Calu3 (cell line): ENCODE data around the gene GYPC. TPM values are rescaled to one million over a fixed set of nuclear protein-coding genes. Genes with fewer than 3 reads are reported as not detected.

ENCODE experiments used
- BruUV-seq: library from RNA; stranded (reverse); fragments of 400-500 nt; replicated peaks from 2 replicates; lab custom pipeline; 2021; lab: Mats Ljungman, UMichigan
- CTCF ChIA-PET: fragments of 300-600 bp; sonication (Branson Sonifier 250); formaldehyde crosslinking; loops from one replicate; lab custom pipeline; 2022; ENCODE audit warnings: antibody characterized with exemption; lab: Charles Lee
- DNase-seq: peaks from one replicate; pipeline ENCODE4 v3.0.0; 2022
- H3K27ac Mint-ChIP-seq: one replicate; pipeline ENCODE4 v1.8.0; 2022; ENCODE audit warnings: mixed read lengths; ENCODE audit not compliant: unreplicated experiment
- H3K27me3 Mint-ChIP-seq: one replicate; pipeline ENCODE4 v1.8.0; 2022; ENCODE audit warnings: mixed read lengths; ENCODE audit not compliant: unreplicated experiment
- H3K36me3 Mint-ChIP-seq: one replicate; pipeline ENCODE4 v1.8.0; 2022; ENCODE audit warnings: mild to moderate bottlenecking, moderate library complexity, mixed read lengths; ENCODE audit not compliant: insufficient read depth, unreplicated experiment
- H3K4me1 Mint-ChIP-seq: one replicate; pipeline ENCODE4 v1.8.0; 2022; ENCODE audit warnings: mild to moderate bottlenecking, low read depth, mixed read lengths; ENCODE audit not compliant: unreplicated experiment
- H3K4me3 Mint-ChIP-seq: one replicate; pipeline ENCODE4 v1.8.0; 2022; ENCODE audit warnings: mild to moderate bottlenecking, low read depth, moderate library complexity, mixed read lengths; ENCODE audit not compliant: unreplicated experiment
- H3K9me3 Mint-ChIP-seq: one replicate; pipeline ENCODE4 v1.8.0; 2022; ENCODE audit warnings: low read depth, mixed read lengths; ENCODE audit not compliant: unreplicated experiment
- CTCF ChIP-seq: fragments of 200-600 bp; IDR thresholded peaks from one replicate; pipeline ENCODE4 v1.8.0; 2022; ENCODE audit warnings: antibody characterized with exemption; ENCODE audit not compliant: unreplicated experiment
- intact Hi-C: fragments of 100-400 bp; cut with micrococcal nuclease; formaldehyde crosslinking; loops from one replicate; pipeline ENCODE4 v1.10.0; 2022; ENCODE audit not compliant: unreplicated experiment
- total RNA-seq: library from RNA; stranded (reverse); gene quantifications from 2 replicates; pipeline ENCODE4 v1.2.3, GENCODE V29; 2022

Gene GYPC
- total RNA-seq, 1 experiment from 2014 or later, result not detected

- no peak for DNase-seq
- H3K36me3 Mint-ChIP-seq, result no peaks in the 10 kb centered on the region
- H3K27me3 Mint-ChIP-seq, result no peaks in the 10 kb centered on the region
- intact Hi-C loops, result no loop called here
- no peak overlapping the region for H3K4me3 Mint-ChIP-seq
- TF ChIP-seq CTCF, result no peak
- no peaks in the 10 kb centered on the region for H3K4me1 Mint-ChIP-seq
- H3K27ac Mint-ChIP-seq, result no peak overlapping the region
- CTCF ChIA-PET, result no interaction called here
- BruUV-seq, result no TSS peak
- H3K9me3 Mint-ChIP-seq, result no peaks in the 10 kb centered on the region
Observed at GRCh38 chr2:126703311-126703710, 47.4 kb downstream of the GYPC start.

- intact Hi-C loops, result no loop called here
- BruUV-seq, result no TSS peak
- Mint-ChIP-seq H3K27ac (no peak overlapping the region), H3K27me3 (no peaks in the 10 kb centered on the region), H3K4me1 (no peaks in the 10 kb centered on the region), H3K36me3 (no peaks in the 10 kb centered on the region), H3K4me3 (no peak overlapping the region), H3K9me3 (no peaks in the 10 kb centered on the region)
- CTCF ChIA-PET, result no interaction called here
- no peak for TF ChIP-seq CTCF
- no peak for DNase-seq
Observed at GRCh38 chr2:126704434-126705160, 48.6 kb downstream of the GYPC start.

GRCh38 chr2:126707191-126707590 lies 51.2 kb downstream of the GYPC start:
- Mint-ChIP-seq H3K27me3 (no peaks in the 10 kb centered on the region), H3K4me1 (no peaks in the 10 kb centered on the region), H3K27ac (no peak overlapping the region), H3K36me3 (no peaks in the 10 kb centered on the region), H3K9me3 (peaks cover 4% of the 10 kb centered on the region), H3K4me3 (no peak overlapping the region)
- no peak for TF ChIP-seq CTCF
- no TSS peak for BruUV-seq
- CTCF ChIA-PET, result no interaction called here
- no peak for DNase-seq
- intact Hi-C loops, result no loop called here

GRCh38 chr2:126707941-126708340 lies 52.0 kb downstream of the GYPC start:
- Mint-ChIP-seq H3K27ac (no peak overlapping the region), H3K9me3 (peaks cover 4% of the 10 kb centered on the region), H3K36me3 (no peaks in the 10 kb centered on the region), H3K27me3 (no peaks in the 10 kb centered on the region), H3K4me3 (no peak overlapping the region), H3K4me1 (no peaks in the 10 kb centered on the region)
- no TSS peak for BruUV-seq
- CTCF ChIA-PET, result no interaction called here
- no peak for TF ChIP-seq CTCF
- DNase-seq, result no peak
- intact Hi-C loops, result no loop called here
